ENCODE data around the gene CWC27.

Gene CWC27

DNA sequence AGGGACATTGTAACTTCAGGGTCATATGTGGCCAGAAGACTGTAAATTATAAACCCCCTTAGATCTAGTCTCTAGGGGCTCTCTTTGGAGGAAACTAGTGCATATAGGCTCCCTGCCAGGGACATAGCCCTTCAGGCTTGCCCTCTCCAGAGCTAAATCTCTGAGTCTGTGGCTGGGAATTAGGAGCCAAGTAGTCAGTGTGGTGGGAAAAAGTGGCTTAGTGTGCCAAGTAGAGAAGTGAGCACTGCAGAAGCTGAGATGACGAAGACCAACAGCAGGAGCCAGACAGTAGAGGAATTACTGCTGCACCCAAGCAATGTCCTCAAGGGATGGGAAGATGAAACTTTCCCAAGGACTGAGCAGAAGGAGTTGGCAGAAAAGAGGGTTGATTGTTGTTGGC lies 71.2 kb downstream of the CWC27 start:
- H3K27me3 ChIP-seq (ENCODE audit: insufficient read depth, poor library complexity, severe bottlenecking): no peaks in the 10 kb centered on the region
- TF ChIP-seq SPI1 (IDR thresholded peaks at IDR 0.05; ENCODE audit: borderline replicate concordance, low read depth) (no peak), GABPA (IDR thresholded peaks at IDR 0.05; ENCODE audit: low read depth) (no peak), POLR2AphosphoS5 (IDR thresholded peaks at IDR 0.05; ENCODE audit: low read depth) (no peak)
- TF ChIP-seq, protein P1, sequence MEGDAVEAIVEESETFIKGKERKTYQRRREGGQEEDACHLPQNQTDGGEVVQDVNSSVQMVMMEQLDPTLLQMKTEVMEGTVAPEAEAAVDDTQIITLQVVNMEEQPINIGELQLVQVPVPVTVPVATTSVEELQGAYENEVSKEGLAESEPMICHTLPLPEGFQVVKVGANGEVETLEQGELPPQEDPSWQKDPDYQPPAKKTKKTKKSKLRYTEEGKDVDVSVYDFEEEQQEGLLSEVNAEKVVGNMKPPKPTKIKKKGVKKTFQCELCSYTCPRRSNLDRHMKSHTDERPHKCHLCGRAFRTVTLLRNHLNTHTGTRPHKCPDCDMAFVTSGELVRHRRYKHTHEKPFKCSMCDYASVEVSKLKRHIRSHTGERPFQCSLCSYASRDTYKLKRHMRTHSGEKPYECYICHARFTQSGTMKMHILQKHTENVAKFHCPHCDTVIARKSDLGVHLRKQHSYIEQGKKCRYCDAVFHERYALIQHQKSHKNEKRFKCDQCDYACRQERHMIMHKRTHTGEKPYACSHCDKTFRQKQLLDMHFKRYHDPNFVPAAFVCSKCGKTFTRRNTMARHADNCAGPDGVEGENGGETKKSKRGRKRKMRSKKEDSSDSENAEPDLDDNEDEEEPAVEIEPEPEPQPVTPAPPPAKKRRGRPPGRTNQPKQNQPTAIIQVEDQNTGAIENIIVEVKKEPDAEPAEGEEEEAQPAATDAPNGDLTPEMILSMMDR (IDR thresholded peaks at IDR 0.05; ENCODE audit: insufficient read depth, low read length): no peak
- TF ChIP-seq, protein P2, sequence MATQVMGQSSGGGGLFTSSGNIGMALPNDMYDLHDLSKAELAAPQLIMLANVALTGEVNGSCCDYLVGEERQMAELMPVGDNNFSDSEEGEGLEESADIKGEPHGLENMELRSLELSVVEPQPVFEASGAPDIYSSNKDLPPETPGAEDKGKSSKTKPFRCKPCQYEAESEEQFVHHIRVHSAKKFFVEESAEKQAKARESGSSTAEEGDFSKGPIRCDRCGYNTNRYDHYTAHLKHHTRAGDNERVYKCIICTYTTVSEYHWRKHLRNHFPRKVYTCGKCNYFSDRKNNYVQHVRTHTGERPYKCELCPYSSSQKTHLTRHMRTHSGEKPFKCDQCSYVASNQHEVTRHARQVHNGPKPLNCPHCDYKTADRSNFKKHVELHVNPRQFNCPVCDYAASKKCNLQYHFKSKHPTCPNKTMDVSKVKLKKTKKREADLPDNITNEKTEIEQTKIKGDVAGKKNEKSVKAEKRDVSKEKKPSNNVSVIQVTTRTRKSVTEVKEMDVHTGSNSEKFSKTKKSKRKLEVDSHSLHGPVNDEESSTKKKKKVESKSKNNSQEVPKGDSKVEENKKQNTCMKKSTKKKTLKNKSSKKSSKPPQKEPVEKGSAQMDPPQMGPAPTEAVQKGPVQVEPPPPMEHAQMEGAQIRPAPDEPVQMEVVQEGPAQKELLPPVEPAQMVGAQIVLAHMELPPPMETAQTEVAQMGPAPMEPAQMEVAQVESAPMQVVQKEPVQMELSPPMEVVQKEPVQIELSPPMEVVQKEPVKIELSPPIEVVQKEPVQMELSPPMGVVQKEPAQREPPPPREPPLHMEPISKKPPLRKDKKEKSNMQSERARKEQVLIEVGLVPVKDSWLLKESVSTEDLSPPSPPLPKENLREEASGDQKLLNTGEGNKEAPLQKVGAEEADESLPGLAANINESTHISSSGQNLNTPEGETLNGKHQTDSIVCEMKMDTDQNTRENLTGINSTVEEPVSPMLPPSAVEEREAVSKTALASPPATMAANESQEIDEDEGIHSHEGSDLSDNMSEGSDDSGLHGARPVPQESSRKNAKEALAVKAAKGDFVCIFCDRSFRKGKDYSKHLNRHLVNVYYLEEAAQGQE (IDR thresholded peaks at IDR 0.05; ENCODE audit: insufficient replicate concordance, low read depth): no peak
- H3K4me3 ChIP-seq (replicated peaks; ENCODE audit: insufficient read depth, low read length): no peak overlapping the region
- DNase-seq (ENCODE audit: low read depth in 1 of 2, low spot score in 1 of 2): no peak
- no peak overlapping the region for H3K27ac ChIP-seq (replicated peaks)

DNA sequence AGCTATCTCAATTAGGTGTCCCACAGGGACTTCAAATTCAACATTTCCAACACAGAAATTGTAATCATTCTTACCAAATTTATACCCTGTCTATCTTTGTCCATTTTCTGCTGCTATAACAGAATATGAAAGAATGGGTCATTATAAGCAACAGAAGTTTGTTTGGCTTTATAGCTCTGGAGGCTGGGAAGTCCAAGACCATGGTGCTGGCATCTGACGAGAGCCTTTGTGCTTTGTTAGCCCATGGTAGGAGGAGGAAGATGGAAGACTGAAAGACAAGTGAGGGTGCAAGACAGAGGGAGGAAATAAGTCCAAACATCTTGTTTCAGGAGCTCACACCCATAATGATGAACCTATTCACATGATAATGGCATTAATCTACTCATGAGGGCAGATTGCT lies 72.2 kb downstream of the CWC27 start:
- H3K27ac ChIP-seq (replicated peaks): no peak overlapping the region
- no peak for DNase-seq (ENCODE audit: low read depth in 1 of 2, low spot score in 1 of 2)
- TF ChIP-seq POLR2AphosphoS5 (IDR thresholded peaks at IDR 0.05; ENCODE audit: low read depth): no peak
- TF ChIP-seq, protein P1 (IDR thresholded peaks at IDR 0.05; ENCODE audit: insufficient read depth, low read length): no peak
- TF ChIP-seq GABPA (IDR thresholded peaks at IDR 0.05; ENCODE audit: low read depth): no peak
- TF ChIP-seq, protein P2 (IDR thresholded peaks at IDR 0.05; ENCODE audit: insufficient replicate concordance, low read depth): no peak
- TF ChIP-seq SPI1 (IDR thresholded peaks at IDR 0.05; ENCODE audit: borderline replicate concordance, low read depth): no peak
- H3K27me3 ChIP-seq (ENCODE audit: insufficient read depth, poor library complexity, severe bottlenecking): no peaks in the 10 kb centered on the region
- H3K4me3 ChIP-seq (replicated peaks; ENCODE audit: insufficient read depth, low read length): no peak overlapping the region

DNA sequence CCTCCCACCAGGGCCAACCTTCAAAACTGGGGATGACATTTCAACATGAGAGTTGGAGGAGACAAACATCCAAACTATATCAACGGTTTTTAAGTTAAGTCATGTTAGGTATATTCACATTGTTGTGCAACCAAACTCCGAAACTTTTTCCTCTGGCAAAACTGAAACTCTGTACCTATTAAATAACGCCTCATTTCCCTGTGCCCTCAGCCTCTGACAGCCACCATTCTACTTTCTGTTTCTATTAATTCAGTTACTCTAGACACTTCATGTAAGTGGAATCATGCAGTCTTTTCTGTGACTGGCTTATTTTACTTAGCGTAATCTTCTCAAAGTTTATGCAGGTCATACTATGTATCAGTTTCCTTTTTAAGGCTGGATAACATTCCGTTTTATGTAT lies 85.0 kb downstream of the CWC27 start:
- Histone ChIP-seq H3K27ac (replicated peaks) (no peak overlapping the region), H3K4me3 (replicated peaks; ENCODE audit: insufficient read depth, low read length) (no peak overlapping the region), H3K27me3 (ENCODE audit: insufficient read depth, poor library complexity, severe bottlenecking) (no peaks in the 10 kb centered on the region)
- TF ChIP-seq, protein P1 (IDR thresholded peaks at IDR 0.05; ENCODE audit: insufficient read depth, low read length): no peak
- no peak for DNase-seq (ENCODE audit: low read depth in 1 of 2, low spot score in 1 of 2)

DNA sequence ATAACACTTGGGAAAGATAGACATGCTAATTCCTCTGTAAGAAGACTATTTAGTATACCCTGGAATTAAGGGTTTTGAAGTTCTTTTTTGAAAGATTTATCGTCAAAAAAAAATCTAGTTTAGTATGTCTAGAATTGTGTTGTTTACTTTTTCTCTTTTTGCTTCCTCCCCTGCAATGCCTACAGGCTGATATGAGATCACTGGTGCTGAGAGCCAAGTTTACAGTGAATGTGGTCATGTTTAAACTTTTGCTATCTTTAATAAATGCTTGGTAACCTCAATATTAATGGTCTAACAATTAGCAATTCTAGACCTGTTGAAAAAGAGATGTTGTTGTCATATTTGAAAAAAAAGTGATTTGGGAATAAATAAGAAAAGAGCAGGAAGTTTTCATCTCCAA lies 86.1 kb downstream of the CWC27 start:
- no peak for TF ChIP-seq POLR2AphosphoS5 (IDR thresholded peaks at IDR 0.05; ENCODE audit: low read depth)
- TF ChIP-seq, protein P1 (IDR thresholded peaks at IDR 0.05; ENCODE audit: insufficient read depth, low read length): no peak
- no peak for TF ChIP-seq GABPA (IDR thresholded peaks at IDR 0.05; ENCODE audit: low read depth)
- no peak for TF ChIP-seq SPI1 (IDR thresholded peaks at IDR 0.05; ENCODE audit: borderline replicate concordance, low read depth)
- TF ChIP-seq, protein P2 (IDR thresholded peaks at IDR 0.05; ENCODE audit: insufficient replicate concordance, low read depth): no peak
- no peak overlapping the region for H3K27ac ChIP-seq (replicated peaks)
- H3K4me3 ChIP-seq (replicated peaks; ENCODE audit: insufficient read depth, low read length): no peak overlapping the region
- no peak for DNase-seq (ENCODE audit: low read depth in 1 of 2, low spot score in 1 of 2)
- no peaks in the 10 kb centered on the region for H3K27me3 ChIP-seq (ENCODE audit: insufficient read depth, poor library complexity, severe bottlenecking)
